ENCODE data around the gene PLA2G5.
"Not testable (repeated sequence)": the region's sequence is repeated elsewhere in the genome, so short reads cannot be mapped to it uniquely, and the experiment has no call there.

PLA2G5 gene, protein sequence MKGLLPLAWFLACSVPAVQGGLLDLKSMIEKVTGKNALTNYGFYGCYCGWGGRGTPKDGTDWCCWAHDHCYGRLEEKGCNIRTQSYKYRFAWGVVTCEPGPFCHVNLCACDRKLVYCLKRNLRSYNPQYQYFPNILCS

DNA sequence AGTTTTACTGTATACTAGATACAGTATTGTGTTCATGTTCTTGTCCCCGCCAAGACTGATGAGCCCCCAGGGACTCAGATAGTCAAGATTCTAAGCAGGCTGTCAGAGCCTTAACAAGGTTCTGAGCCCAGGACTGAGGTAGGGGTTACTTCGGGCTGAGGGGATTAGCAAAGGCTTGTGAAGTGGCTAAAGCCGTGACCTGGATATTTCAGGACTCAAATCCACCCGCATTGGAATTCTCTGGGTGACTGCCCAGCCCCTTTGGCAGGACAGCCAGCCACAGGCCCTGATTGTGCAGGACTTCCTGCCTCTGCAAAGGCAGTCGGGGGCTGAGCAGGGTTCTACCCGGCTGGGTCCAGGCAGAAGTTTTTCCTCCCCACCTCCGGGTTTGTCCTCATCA lies at the start of gene PLA2G5:
TSS of gene PLA2G5 (plus strand) at position 321 of the 400 bp plus-strand sequence. CDS start 14,637 bp downstream, outside the sequence.
- DNase-seq, result no peak

DNA sequence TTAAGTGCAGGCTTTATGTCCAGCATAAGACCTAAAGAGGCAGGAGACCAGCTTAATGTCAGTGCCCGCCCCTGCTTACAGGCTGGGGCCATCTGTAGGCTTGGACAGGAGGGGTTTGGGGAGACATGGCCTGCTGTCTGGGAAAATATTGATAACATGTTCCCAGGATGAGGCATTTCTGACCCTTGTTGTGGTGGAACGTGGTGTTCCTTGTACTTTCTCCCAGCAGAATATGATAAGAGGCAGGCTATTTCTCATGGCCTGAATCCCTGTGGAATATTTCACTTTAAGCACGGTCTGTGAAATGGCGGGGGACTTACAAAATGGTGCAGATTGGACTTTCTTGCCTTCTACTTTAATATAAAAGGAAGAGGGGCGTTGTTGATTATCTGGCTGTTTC lies 41.9 kb upstream of the PLA2G5 start:
- no peak for DNase-seq

DNA sequence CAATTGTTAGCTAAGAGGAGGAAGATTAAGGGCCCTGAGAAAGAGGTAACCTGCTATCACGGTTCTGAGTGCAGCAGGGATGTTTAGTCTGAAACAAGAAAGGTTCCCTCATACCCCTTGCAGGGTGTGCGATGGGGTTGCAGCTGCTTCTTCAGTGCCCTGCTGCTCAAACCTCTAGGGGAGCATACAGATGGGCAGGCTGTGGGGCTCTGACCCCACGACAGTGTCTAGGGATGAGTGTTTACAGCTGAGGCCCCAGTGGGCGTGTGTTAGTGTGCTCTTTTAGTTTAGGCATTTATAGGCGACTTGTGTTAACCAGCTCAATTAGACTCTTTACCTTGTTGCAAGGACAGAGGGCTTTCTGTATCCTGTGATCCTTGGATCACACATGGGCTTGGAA lies 41.3 kb upstream of the PLA2G5 start:
- DNase-seq, result no peak

DNA sequence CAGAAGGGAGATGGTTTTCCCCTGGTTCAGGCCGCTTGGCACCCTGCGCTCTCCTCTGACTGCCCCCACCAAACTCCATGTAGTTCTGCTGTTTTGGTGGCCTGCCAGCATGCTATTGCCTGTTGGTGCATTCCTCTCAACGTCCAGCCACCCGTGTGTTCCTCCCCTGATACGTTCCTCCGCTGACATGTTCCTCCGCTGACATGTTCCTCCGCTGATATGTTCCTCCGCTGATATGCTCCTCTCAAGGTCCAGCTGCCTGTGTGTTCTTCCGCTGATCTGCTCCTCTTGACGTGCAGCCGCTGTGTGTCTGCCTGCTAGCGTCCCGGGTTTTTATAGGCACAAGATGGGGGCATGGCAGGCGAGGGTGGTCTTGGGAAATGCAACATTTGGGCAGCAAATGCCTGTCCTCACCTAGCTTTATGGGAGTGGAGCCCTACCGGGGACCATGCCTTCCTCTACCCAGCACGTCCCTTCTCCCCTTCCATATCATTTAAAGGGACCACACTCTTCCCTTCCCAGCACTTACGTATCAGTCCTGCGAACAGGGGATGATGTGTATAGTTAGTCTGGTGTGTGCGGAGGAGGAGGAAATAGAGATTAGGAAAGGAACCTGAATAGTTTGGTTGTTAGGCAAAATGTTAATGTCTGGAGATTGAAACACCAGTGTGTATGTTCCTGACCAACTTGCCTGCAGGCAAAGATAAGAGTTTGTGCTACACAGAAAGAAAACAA lies 40.6 kb upstream of the PLA2G5 start:
- no peak for DNase-seq

DNA sequence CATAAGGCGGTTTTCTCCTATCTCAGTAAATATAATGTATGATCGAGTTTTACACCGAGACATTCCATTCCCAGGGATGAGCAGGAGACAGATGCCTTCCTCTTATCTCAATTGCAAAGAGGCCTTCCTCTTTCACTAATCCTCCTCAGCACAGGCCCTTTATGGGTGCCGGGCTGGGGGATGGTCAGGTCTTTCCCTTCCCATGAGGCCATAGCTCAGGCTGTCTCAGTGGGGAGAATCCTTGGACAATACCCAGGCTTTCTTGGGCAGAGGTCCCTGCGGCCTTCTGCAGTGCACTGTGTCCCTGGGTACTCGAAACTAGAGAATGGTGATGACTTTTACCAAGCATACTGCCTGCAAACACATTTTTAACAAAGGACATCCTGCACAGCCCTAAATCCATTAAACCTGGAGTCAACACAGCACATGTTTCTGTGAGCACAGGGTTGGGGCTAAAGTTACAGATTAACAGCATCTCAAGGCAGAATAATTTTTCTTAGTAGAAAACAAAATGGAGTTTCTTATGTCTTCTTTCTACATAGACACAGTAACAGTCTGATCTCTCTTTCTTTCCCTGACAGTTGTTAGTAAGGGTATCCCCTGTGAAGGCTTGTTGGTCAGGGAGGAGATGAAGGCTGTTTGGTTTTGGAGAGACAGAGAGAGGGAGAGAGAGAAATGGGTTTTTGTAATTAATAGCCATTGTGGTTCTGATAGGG lies 39.4 kb upstream of the PLA2G5 start:
- DNase-seq, result not testable (repeated sequence)

DNA sequence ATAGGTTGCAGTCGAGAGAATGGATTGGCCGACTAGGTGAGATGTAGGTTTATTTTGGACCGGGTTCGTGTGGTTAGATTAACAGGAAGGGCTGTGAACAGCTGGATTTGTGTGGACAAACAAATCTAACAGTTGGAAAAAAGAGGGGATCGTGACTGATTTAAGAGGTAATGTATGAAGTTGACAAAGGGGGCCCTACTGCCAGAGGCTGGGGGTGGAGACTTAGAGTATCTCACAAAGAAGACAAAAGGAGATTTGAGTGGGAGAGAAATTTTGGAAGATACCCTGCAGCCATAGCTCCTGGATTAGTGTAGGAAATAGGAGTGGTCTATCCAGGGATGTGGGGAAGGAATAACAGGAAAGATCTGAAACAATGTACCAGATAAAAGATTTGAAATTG lies 38.8 kb upstream of the PLA2G5 start:
- DNase-seq, result no peak

DNA sequence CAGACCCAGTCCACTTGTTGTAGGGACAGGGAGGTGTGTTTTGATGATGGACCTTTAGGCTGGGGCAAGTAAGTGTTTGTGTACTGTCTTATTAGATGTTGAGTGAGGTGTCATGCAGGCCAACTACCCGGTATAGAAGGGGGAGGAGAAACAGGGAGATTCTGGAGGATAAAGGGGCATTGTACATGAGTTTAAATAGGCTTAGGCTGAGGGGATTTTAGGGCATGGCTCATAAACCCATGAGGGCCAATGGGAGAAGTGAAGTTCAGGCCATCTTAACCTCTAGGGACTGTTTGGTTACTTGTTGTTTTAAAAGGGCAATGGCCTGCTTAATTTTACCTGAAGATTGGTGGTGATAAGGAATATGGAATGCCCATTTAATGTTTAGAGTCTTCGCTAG lies 38.2 kb upstream of the PLA2G5 start:
- no peak for DNase-seq

DNA sequence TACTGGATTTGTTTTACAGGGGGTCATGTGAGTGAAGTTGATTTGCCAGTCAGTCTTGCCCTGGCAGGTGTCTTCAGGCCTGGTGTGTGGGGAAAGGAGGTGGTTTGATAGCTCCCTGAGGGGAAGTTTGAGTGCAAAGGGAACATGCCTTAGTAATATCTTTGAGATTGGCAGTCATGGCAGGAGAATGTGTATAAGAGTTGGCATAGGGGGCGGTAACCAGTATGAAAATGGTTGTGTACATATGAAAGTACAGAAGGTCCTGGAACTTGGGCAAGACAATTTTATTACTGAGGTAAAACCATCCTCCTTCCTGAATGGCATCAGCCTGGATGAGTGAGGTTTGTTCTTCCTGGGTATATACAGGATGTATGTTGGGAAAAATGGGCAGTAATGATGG lies 37.6 kb upstream of the PLA2G5 start:
- no peak for DNase-seq

DNA sequence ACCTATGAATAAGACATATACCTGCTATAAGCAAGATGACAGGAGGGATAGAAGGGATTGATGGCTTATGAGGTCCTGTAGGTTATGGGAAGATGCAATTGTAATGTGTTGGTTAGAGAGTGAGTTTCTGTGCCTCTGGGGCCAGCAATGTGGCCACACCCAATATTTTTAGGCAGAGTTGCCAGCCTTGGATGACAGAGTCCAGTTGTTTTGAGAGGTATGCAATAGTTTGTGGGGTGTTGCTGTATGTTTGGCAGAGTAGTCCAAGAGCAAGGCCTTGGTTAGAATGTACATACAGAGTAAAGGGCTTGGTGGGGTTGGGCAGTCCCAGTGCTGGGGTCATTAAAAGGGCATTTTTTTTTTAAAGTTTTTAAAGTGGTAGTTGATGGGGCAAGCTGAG lies 36.6 kb upstream of the PLA2G5 start:
- no peak for DNase-seq

DNA sequence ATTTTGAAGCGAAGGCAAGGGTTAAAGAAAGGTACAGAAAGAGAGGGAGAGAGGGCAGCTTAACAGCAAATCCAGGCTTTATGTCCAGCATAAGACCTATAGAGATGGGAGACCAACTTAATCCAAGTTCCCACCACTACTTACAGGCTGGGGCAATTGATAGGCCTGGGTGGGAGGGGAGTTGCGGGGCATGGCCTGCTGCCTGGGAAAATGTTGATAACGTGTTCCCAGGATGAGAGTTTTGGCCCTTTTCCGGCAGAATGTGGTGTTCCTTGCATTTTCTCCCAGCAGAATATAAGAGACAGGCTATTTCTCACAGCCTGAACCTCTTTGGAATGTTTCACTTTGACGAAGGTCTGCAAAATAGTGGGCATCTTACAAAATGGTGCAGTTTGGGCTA lies 34.9 kb upstream of the PLA2G5 start:
- no peak for DNase-seq

DNA sequence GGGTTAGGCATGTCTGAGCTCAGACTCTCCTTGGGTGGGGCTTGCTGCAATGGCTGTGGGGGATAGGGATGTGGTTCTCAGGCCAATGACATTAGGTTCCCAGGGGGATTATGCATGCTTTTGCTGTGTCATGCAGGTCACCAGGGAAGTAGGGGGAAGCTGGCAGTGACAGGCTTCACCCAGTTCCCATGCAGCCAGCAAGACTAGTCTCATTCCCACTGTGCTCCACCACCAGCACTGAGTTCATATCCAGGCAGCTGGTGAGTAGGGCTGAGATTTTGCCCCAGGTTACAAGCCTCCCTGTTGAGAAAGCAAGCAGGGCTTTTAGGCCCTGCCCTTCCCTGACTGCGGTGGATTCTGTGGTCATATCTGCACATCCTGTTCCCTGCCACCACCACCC lies 32.1 kb upstream of the PLA2G5 start:
- DNase-seq, result no peak

DNA sequence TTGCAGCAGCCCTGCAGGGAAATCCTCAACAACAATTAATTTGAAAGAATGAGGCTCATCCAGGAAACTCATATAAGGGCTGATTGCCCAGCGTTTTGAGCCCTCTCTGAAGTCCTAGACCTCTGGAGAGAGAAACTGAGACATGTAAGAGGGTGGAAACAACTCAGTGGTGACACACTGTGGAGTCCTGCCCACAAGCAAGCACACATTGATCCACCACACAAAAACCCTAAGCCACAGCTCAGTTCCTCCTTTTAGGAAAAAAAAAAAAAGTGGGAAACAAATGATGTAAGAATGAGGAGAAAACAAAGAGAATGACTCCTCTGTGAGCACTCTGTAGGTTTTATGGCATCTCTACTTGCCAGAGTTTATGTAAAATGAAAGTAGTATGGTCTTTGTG lies 22.9 kb upstream of the PLA2G5 start:
- no peak for DNase-seq

DNA sequence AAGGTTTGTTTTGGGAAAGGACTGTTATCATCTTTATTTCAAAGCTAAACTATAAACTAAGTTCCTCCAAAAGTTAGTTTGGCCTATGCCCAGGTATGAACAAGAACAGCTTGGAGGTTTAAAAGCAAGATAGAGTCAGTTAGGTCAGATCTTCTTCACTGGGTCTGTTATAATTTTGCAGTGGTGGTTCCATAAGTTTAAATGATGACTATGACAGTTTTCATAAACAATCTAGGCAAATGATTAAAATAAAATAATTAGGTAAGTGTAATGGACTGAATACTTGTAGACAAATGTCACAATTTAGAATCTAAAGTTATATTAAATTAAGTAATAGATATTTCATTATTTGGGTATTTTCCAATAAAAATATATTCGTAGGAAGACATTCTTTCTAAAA lies 21.4 kb upstream of the PLA2G5 start:
- no peak for DNase-seq

DNA sequence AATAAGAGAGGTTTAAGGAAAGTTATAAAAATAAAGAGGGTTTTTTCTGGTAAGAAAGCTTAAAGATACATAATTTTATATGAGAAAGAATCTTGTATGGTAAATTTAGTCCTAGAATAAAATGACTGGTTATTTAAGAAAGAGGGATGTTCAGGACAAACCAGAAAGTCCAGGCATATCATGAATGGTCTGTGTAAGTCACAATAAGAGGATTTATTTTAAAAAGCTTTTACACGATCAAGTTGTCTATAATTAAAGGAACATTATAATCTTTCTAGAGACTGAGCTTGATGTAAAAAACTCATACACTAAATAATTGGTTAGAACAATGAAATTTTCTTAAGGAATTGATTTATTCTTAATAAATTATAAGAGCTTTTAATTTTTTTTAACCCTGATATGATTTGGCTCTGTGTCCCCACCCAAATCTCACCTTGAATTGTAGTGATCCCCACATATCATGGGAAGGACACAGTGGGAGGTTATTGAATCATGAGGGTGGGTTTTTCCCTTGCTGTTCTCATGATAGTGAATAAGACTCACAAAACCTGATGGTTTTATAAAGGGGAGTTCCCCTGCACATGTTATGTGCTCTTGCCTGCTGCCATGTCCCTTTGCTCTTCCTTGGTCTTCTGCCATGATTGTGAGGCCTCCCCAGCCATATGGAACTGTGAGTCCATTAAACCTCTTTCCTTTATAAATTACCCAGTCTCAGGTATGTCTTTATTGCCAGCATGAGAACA lies 20.8 kb upstream of the PLA2G5 start:
- not testable (repeated sequence) for DNase-seq

DNA sequence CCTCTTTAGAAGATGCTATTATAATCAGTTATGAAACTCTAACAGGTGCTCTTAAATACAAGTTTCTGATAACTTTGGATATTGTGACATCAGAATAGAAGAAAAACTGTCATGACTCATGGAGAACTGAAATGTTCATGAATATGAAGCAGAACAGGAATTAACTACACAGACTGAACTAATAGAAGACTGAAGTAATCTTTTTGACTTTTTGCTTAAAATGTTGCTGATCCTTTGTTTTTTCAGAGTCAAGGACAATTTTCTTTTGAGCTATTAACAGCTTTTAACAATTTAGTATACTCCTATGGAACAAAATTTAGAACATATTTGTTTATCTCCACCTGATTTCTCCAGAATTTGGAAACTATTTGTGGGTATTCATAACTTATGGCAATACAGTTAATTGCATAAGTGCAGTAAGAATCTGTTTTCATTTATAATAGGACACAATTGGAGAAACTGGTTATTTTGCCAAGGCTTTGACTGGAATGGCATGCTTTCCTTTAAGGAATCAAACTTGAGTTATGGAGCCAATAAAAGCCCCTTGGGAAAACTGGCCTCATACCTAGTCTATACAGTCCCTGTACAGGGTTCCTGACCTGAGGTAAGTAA lies 18.7 kb upstream of the PLA2G5 start:
- no peak for DNase-seq

DNA sequence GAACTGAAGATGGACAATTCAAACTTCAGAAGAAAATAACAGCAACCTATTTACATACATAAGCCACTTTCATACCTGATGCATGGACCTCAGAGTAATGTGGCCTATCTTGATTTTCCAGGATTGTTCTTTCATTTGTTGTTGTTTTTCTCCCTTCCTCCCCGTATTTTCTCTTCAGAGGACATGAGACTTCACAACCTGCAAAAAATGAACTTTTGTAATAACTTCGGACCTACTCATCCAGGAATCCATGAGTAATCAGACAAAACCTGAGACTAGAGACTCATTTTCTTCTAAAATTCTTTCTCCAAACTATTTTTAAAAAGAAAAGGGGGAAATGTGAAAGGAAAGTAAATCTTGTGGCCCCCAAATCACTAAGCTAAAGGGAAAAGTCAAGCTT lies 17.6 kb upstream of the PLA2G5 start:
- no peak for DNase-seq

DNA sequence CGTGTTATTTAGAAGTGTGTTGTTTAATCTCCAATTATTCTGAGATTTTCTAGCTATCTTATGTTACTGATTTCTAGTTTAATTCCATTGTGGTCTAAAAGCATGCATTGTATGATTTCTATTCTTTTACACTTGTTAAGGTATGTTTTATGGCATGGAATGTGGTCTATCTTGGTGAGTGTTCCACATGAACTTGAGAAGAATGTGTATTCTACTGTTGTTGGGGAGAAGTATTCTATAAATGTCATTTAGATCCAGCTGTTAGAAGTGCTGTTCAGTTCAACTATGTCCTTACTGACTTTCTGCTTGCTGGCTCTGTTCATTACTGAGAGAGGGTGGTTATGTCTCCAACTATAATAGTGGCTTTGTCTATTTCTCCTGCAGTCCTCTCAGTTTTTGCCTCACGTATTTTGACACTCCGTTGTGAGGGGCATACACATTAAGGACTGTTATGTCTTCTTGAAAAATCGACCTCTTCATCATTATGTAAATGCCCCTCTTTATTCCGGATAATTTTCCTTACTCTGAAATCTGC lies 12.0 kb upstream of the PLA2G5 start:
- DNase-seq, result no peak

DNA sequence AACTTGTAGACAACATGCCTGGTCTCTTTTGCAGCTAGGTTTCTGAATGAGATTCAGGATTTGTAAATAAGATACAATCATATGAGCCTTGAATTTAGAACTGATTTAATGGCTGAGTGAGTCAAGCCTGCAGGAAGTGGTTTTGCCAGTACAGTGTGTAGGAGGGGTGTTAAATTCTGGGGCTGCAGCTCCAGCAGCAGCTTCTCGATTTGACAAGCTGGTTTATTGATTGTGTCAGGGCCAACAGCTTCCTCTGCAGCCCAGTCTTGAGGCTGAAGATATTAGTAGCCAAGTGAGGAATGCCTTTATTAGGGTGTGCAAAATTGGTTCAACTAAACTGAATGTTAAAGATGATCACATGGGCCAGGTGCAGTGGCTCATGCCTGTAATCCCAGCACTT lies 11.5 kb upstream of the PLA2G5 start:
- DNase-seq, result peak; percentile 32 to 56

DNA sequence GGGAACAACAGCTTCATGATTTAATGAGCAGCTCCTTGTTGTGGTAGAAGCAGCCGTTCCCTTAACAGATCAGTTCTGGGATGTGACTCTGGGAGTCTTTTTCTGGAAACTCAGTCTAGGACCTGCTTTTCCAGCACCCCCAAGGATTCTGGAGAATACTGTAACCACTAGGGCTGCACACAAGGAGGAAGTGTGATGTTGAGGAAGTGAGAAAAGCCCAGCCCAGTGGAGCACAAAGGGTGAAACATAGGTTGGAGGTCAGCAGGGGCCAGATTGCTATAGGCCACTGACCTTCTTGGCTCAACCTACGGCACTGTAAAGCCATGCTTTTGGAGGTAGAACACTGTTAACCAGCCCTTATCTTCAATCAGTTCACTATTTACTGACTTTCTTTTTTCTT lies 10.1 kb upstream of the PLA2G5 start:
- no peak for DNase-seq

DNA sequence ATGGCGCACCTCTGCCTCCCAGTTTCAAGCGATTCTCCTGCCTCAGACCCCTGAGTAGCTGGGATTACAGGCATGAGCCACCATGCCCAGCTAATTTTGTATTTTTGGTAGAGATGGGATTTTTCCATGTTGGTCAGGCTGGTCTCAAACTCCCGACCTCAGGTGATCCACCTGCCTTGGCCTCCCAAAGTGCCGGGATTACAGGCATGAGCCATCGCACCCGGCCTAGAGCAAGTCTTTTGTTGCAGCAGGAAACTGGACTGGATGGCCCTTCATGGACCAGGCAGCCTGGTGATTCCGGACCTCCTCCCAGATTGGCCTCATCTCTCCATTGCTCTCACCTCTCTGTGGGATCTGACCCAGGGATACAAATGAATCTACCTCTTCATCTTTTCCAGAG lies 9.2 kb upstream of the PLA2G5 start:
- DNase-seq, result not testable (repeated sequence)

DNA sequence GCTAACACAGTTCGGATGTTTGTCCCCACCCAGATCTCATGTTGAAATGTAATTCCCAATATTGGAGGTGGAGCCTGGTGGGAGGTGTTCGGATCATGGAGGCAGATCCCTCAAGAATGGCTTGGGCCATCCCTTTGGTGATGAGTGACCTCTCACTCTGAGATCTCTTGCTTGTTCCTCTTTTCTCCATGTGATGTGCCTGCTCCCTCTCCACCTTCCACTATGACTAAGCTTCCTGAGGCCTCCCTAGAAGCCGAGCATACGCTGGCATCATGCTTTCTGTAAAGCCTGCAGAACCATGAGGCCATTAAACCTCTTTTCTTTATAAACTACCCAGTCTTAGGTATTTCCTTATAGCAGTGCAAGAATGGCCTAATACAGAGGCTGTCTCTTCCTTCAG lies 8.1 kb upstream of the PLA2G5 start:
- no peak for DNase-seq

DNA sequence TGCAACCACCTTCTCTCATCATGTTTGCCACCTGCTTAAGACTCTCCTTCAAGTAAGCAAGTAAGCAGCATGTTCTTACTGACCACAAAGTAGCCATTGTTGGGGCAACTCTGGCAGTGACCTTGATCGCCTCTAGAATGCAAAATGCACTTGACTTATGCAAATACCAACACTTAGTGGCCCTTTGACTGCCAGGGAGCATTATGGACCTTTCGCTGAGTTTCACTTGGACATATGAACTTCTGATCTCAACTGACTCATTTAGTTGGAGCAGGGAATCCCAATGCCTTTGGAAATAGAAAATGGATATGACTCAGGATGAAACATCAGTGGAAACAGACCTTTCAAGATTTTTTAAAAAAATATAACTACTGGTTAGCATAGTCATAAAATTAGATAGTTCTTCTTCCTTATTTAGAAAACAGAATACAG lies 6.1 kb upstream of the PLA2G5 start:
- no peak for DNase-seq

DNA sequence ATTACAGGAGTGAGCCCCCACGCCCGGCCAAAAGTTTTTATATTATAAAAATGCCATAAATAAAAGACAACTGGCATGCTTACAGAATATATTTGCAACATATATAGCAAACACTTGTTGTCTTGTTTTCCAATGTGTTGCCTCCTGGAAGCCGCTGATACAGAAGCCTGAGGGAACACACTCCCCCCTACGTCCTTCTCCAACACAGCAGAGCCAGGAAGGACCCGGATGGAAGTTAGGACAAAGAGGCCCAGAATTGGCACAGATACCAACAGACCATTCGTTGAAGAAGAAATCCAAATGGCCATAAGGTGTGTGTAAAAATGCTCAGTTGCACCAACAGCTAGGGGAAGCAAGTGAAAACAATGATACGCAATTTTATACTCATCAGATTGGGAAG lies 1.3 kb upstream of the PLA2G5 start:
- no peak for DNase-seq

All from stimulated activated CD4-positive, alpha-beta T cell treated with anti-CD3 and anti-CD28 coated beads, Interleukin-2, amount 100 ng/mL, for 24 hours (primary cell).